Activated CD8-positive, alpha-beta memory T cell treated with anti-CD3 and anti-CD28 coated beads for 36 hours (primary cell): ENCODE data around the gene KIF7. TPM values are rescaled to one million over a fixed set of nuclear protein-coding genes. Genes with fewer than 3 reads are reported as not detected.
"Not testable (repeated sequence)": the region's sequence is repeated elsewhere in the genome, so short reads cannot be mapped to it uniquely, and the experiment has no call there.

Experiments
- CTCF ChIA-PET: fragments of 350-600 bp; sonication (Branson Sonifier 250); formaldehyde crosslinking; loops from one replicate; lab custom pipeline; 2021; ENCODE audit warnings: antibody characterized with exemption; lab: Charles Lee
- POLR2A ChIA-PET: fragments of 350-600 bp; sonication (Branson Sonifier 250); formaldehyde crosslinking; loops from one replicate; lab custom pipeline; 2021; ENCODE audit warnings: antibody characterized with exemption; lab: Charles Lee
- total RNA-seq, 2 experiments: library from RNA; stranded (reverse); gene quantifications; one replicate each; pipeline ENCODE4 v1.2.3, GENCODE V29; 2021

Gene KIF7, protein sequence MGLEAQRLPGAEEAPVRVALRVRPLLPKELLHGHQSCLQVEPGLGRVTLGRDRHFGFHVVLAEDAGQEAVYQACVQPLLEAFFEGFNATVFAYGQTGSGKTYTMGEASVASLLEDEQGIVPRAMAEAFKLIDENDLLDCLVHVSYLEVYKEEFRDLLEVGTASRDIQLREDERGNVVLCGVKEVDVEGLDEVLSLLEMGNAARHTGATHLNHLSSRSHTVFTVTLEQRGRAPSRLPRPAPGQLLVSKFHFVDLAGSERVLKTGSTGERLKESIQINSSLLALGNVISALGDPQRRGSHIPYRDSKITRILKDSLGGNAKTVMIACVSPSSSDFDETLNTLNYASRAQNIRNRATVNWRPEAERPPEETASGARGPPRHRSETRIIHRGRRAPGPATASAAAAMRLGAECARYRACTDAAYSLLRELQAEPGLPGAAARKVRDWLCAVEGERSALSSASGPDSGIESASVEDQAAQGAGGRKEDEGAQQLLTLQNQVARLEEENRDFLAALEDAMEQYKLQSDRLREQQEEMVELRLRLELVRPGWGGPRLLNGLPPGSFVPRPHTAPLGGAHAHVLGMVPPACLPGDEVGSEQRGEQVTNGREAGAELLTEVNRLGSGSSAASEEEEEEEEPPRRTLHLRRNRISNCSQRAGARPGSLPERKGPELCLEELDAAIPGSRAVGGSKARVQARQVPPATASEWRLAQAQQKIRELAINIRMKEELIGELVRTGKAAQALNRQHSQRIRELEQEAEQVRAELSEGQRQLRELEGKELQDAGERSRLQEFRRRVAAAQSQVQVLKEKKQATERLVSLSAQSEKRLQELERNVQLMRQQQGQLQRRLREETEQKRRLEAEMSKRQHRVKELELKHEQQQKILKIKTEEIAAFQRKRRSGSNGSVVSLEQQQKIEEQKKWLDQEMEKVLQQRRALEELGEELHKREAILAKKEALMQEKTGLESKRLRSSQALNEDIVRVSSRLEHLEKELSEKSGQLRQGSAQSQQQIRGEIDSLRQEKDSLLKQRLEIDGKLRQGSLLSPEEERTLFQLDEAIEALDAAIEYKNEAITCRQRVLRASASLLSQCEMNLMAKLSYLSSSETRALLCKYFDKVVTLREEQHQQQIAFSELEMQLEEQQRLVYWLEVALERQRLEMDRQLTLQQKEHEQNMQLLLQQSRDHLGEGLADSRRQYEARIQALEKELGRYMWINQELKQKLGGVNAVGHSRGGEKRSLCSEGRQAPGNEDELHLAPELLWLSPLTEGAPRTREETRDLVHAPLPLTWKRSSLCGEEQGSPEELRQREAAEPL (N-terminal part only)
- total RNA-seq: 1 to 10 TPM; 3.4 to 3.5 TPM

GRCh38 chr15:89654847-89655805, at the start of gene KIF7:
TSS of gene KIF7 (minus strand) at chr15:89655467. CDS start at chr15:89652930, 2,537 bp downstream.
- CTCF ChIA-PET: interaction anchor here (0.6 kb wide), 1 partner anchor 9 kb away, joined by 3 read pairs; no protein-coding TSS in a partner anchor
- POLR2A ChIA-PET: no interaction called here

- CTCF ChIA-PET: no interaction called here
- POLR2A ChIA-PET: no interaction called here
These were observed 49.1 kb upstream of the KIF7 start for GRCh38 chr15:89704411-89704810.

GRCh38 chr15:89695198-89695597, 39.9 kb upstream of the KIF7 start:
- ChIA-PET CTCF (no interaction called here), POLR2A (interaction anchor here (0.7 kb wide), 1 partner anchor 163 kb away, joined by 9 read pairs; no protein-coding TSS in a partner anchor)

DNA sequence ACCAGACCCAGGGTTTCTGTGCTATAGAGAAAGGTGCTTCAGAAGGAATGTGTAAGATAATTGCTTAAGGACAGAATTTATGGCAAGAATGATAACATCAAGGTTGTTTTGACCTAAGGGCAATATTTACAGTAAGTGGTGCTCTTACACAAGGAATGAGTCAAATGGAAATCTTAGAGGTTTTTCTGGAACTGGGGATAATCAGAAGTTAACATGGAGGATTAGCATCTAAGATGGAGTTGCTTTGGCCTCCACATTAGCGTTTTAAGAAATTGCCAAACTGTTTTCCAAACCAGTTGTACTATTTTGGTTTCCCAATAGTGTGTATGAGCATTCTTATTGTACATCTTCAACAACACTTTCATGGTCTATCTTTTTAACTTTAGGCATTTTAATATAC, 38.4 kb upstream of the KIF7 start:
- CTCF ChIA-PET: no interaction called here
- POLR2A ChIA-PET: no interaction called here

- POLR2A ChIA-PET: no interaction called here
- CTCF ChIA-PET: no interaction called here
These were observed 37.8 kb upstream of the KIF7 start for GRCh38 chr15:89693091-89693490.

- CTCF ChIA-PET: no interaction called here
- POLR2A ChIA-PET: no interaction called here
These were observed 35.3 kb upstream of the KIF7 start, which contains the start of the genes PEX11A and WDR93 for GRCh38 chr15:89690276-89691218. TSS of gene PEX11A (minus strand) at chr15:89690754. CDS start at chr15:89690632, 122 bp downstream. TSS of gene WDR93 (plus strand) at chr15:89690811. CDS start at chr15:89701747, 10,936 bp downstream.

GRCh38 chr15:89689930-89690275, 34.6 kb upstream of the KIF7 start:
- CTCF ChIA-PET, POLR2A ChIA-PET: not testable (repeated sequence)

DNA sequence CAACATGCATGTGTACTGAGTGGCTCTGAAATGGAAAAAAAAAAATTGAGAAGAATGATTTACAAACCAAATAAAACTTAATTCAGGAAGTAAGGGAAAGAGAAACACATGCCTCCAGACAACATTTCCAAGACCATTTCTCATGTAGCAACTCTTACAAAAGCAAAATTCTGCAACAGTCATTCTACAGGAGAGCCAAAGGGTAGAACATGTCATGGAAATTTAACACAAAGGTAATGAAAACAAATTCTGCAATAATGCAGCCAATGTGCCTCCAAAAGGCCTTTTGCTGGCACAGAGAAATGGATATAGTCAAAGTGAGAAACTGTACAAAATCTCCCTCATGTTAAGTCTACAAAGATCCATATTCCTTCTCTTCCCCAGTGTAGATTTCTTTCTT, 31.3 kb upstream of the KIF7 start:
- CTCF ChIA-PET: no interaction called here
- POLR2A ChIA-PET: interaction anchor here (0.7 kb wide), 1 partner anchor 139 kb away, joined by 3 read pairs; no protein-coding TSS in a partner anchor

DNA sequence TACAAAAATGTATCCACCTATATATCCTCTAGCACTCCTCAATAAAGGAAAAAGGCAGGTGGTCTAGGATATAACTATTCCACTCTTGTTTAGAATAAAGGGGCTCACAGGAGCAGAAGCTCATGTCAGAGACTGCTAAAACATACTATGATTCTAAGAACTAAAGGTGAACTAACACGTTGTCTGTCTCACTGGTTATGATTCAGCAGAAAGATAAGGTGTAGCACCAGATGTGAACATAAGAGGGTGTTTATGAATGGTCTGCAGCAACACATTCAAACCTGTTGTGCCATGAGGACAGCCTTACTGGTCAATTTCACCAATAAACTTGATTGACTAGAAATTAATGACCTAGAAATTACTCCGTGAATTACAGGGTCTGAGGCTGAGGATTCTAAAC, 30.7 kb upstream of the KIF7 start:
- CTCF ChIA-PET: no interaction called here
- POLR2A ChIA-PET: no interaction called here

DNA sequence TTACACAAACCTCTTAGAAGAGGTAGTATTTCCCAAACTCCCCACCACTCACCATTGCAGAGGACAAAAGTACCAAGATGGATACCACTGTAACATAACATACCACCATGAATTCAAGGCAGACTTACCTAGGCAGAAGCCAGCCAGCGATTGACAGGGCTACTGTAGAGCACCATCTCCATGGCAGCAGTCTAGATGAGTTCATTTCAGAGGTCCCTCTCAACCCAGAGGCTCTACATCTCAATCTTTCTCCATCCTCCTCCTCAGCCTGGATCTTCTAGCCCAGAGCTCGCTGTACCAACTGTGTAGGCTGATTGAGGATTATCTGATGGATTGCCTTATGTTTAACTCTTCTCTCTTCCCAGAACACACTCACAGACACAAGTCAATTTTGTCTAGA, 25.9 kb upstream of the KIF7 start:
- ChIA-PET POLR2A (no interaction called here), CTCF (no interaction called here)

GRCh38 chr15:89680282-89680873, 25.1 kb upstream of the KIF7 start:
- CTCF ChIA-PET: no interaction called here

DNA sequence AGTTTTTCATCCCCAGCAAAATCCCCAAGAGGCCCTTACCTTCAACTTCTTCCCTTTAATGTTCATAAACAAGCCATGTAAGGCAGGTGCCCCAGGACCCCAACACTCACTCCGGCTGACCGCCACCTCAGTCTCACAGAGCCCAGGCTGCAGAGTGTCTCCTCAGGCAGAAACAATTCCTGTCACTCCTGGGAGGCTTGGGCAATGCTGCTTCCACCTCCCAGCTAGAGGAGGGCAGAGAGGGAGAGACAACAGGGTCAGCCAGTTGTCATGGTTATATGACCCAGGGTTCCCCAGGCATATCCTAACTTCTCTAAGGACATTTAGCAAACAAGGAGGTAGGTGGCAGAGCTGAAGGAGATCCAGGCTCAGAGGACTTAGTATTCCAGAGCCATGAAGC, 23.9 kb upstream of the KIF7 start, which contains the start of gene PLIN1:
Gene PLIN1 (minus strand): TSS at position 156 of the 400 bp plus-strand sequence. CDS start 1,878 bp downstream, outside the sequence.
- ChIA-PET CTCF (interaction anchor here (1.4 kb wide), 1 partner anchor 32 kb away, joined by 4 read pairs; no protein-coding TSS in a partner anchor), POLR2A (no interaction called here)

More at GRCh38 chr15:89680282-89680873, 25.1 kb upstream of the KIF7 start:
- POLR2A ChIA-PET: no interaction called here

GRCh38 chr15:89677381-89677780, 22.1 kb upstream of the KIF7 start:
- POLR2A ChIA-PET: no interaction called here
- CTCF ChIA-PET: no interaction called here

DNA sequence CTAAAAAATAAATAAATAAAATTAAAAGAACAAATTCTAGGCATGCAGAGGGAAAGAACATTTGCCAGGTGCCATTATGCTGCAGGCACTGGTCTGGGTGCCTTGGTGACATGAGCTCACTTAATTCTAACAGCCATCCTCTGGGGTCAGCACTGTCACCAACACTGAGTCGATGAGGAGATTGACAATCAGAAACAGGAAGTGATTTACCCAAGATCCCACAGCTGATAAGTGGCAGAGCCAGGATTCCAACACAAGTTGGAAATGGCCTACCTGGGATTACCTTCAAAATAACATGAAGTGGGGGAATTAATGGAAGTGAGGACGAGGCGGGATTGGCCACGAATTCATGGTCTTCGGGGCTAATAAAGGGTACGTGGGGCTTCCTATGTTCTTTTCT, 20.3 kb upstream of the KIF7 start:
- CTCF ChIA-PET: no interaction called here
- POLR2A ChIA-PET: interaction anchor here (0.6 kb wide), 1 partner anchor 1108 kb away, joined by 3 read pairs; no protein-coding TSS in a partner anchor

DNA sequence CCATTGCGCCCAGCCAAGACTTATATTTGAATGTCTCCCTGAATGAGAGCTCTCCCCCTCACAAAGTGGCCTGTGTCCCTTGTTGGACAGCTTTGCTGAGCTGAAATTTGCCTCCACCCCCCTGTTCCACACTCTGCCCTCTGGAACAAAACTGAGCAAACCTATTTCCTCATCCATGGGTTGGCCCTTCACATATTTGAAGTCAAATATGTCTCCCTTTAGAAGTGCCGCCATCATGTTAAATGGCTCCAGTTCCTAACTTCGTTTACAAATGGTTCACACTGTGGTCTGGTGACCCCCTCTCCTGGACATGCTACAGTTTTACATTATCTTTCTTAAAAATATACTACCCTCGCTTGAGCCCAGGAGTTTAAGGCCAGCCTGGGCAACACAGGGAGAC, 19.3 kb upstream of the KIF7 start:
- CTCF ChIA-PET: no interaction called here
- POLR2A ChIA-PET: no interaction called here

- CTCF ChIA-PET: no interaction called here
- POLR2A ChIA-PET: no interaction called here
These were observed 17.9 kb upstream of the KIF7 start for GRCh38 chr15:89673165-89673512.
